Upper lobe of left lung (tissue), 4 donors: ENCODE data around the gene WDR81.

Experiments used
- CTCF ChIP-seq, 6 experiments: fragments of 450-650 bp in 4 of 6; fragments of 200-600 bp in 2 of 6; sonication (generic) in 2 of 6; IDR thresholded peaks; one replicate each; pipeline ENCODE4 v1.5.1; 2016 to 2019; ENCODE audit warnings: antibody characterized with exemption in 6 of 6
- EP300 ChIP-seq, 4 donors: sonication (generic); formaldehyde crosslinking; IDR thresholded peaks; one replicate each; pipeline ENCODE4 v1.5.1; 2017; ENCODE audit warnings: antibody characterized with exemption in 4 of 4, control low read depth in 2 of 4
- POLR2A ChIP-seq, 4 donors: fragments of 450-650 bp; IDR thresholded peaks; one replicate each; pipeline ENCODE4 v1.5.1; 2016 to 2017; ENCODE audit warnings: antibody characterized with exemption in 4 of 4, mild to moderate bottlenecking in 2 of 4
- POLR2AphosphoS5 ChIP-seq, 2 donors: sonication (generic); formaldehyde crosslinking; IDR thresholded peaks; one replicate each; pipeline ENCODE4 v1.5.1; 2017; ENCODE audit warnings: antibody characterized with exemption in 2 of 2

GRCh38 chr17:1735834-1736347 lies 11.4 kb downstream of the WDR81 start:
- no peak for TF ChIP-seq CTCF (IDR thresholded peaks at IDR 0.05)
- no peak for TF ChIP-seq POLR2A (IDR thresholded peaks at IDR 0.05)
- no peak for TF ChIP-seq POLR2AphosphoS5 (IDR thresholded peaks at IDR 0.05)
- TF ChIP-seq EP300 (IDR thresholded peaks at IDR 0.05) = no peak
